Ovary (tissue), 9 donors: ENCODE measurements around the gene PHF21B. TPM values are rescaled to one million over a fixed set of nuclear protein-coding genes. Genes with fewer than 3 reads are reported as not detected.

ENCODE experiments used
- DNase-seq, 5 donors: peaks; one replicate each; pipeline ENCODE4 v3.0.0-alpha.2; 2019 to 2020
- H3K27ac ChIP-seq, 2 donors: fragments of 200-600 bp; one replicate each; pipeline versions ENCODE4 v1.5.1 to v1.8.0; 2019 to 2022
- H3K27me3 ChIP-seq: fragments of 200-600 bp; one replicate; pipeline ENCODE4 v1.8.0; 2022
- H3K36me3 ChIP-seq: fragments of 200-600 bp; sonication (generic); one replicate; pipeline ENCODE4 v1.5.1; 2019
- H3K4me1 ChIP-seq: one replicate; pipeline ENCODE4 v1.8.1; 2013; ENCODE audit warnings: mild to moderate bottlenecking, moderate library complexity; ENCODE audit not compliant: insufficient read depth
- H3K4me3 ChIP-seq: fragments of 200-600 bp; sonication (generic); one replicate; pipeline ENCODE4 v1.5.1; 2017
- H3K9me3 ChIP-seq, 2 donors: fragments of 200-600 bp in 1 of 2; sonication (generic) in 1 of 2; one replicate each; pipeline versions ENCODE4 v1.5.1 to v1.8.1; 2013 to 2019; ENCODE audit warnings: mild to moderate bottlenecking in 1 of 2, moderate library complexity in 1 of 2
- EP300 ChIP-seq: sonication (generic); formaldehyde crosslinking; IDR thresholded peaks from one replicate; pipeline ENCODE4 v1.6.1; 2017; ENCODE audit warnings: antibody characterized with exemption
- POLR2A ChIP-seq: fragments of 450-650 bp; IDR thresholded peaks from one replicate; pipeline ENCODE4 v1.6.1; 2017; ENCODE audit warnings: antibody characterized with exemption, mild to moderate bottlenecking, moderate library complexity
- WGBS, 3 donors: extraction: QIAGEN DNeasy Blood & Tissue Kit in 1 of 3; methylation state at CpG; one replicate each; pipeline versions ENCODE4 v1.1.5 to v1.1.7; 2013 to 2017; 5-methylcytosine and 5-hydroxymethylcytosine counted together
- intact Hi-C, 4 donors: fragments of 100-400 bp; cut with DNase I; formaldehyde crosslinking; loops; one replicate each; pipeline versions ENCODE4 v1.11.0 to v1.15.1; 2022 to 2023
- polyA plus RNA-seq, 2 donors: library from polyadenylated mRNA; stranded (reverse); fragments of 200-250 nt in 1 of 2; fragments of 350-450 nt in 1 of 2; fragmentation: Illumina TruSeq in 1 of 2; extraction: RNeasy Lipid Tissue Mini Kit (QIAGEN cat#74804) in 1 of 2; gene quantifications; one replicate each; pipeline ENCODE4 v1.2.3, GENCODE V29; 2013 to 2014
- total RNA-seq, 7 donors: library from RNA; depleted of rRNA in 2 of 7; stranded (reverse); fragments of >200 nt in 2 of 7; fragmentation: NEBNext Ultra II Directional in 3 of 7; extraction: Animal tissue kit (Norgen Biotek cat#: 25700) in 3 of 7; gene quantifications; one replicate each; pipeline versions ENCODE4 v1.1.0 to v1.2.4, GENCODE V29; 2016 to 2023
- TF ChIP-seq, protein P1 (sequence below), 3 donors: fragments of 450-650 bp in 2 of 3; fragments of 200-600 bp in 1 of 3; IDR thresholded peaks; one replicate each; pipeline versions ENCODE4 v1.5.1 to v1.8.0; 2016 to 2022; ENCODE audit warnings: antibody characterized with exemption in 3 of 3, mild to moderate bottlenecking in 1 of 3
- donor health status: DM: no; HTN: no; CAD: no; lungs with moderate emphysema.
- donor health status: DM: no; HTN: no; CAD: no.
- donor health status: Bipolar disorder and iron deficiency.
- donor health status: DM: yes; HTN: yes; CAD: no.
- donor health status: DM: no; HTN: no; CAD: no.
- donor health status: DM: yes; HTN: yes; CAD: no.

PHF21B gene
- total and polyA plus RNA-seq, 9 donors, result 0.95 to 10.7 (median 6.4) TPM

GRCh38 chr22:44870021-44870420, 139.8 kb downstream of the PHF21B start:
- H3K27ac ChIP-seq, result no peak overlapping the region
- no peaks in the 10 kb centered on the region for H3K9me3 ChIP-seq
- H3K36me3 ChIP-seq, result no peaks in the 10 kb centered on the region
- intact Hi-C loops, result no loop called here
- H3K4me3 ChIP-seq, result no peak overlapping the region
- TF ChIP-seq, protein P1, sequence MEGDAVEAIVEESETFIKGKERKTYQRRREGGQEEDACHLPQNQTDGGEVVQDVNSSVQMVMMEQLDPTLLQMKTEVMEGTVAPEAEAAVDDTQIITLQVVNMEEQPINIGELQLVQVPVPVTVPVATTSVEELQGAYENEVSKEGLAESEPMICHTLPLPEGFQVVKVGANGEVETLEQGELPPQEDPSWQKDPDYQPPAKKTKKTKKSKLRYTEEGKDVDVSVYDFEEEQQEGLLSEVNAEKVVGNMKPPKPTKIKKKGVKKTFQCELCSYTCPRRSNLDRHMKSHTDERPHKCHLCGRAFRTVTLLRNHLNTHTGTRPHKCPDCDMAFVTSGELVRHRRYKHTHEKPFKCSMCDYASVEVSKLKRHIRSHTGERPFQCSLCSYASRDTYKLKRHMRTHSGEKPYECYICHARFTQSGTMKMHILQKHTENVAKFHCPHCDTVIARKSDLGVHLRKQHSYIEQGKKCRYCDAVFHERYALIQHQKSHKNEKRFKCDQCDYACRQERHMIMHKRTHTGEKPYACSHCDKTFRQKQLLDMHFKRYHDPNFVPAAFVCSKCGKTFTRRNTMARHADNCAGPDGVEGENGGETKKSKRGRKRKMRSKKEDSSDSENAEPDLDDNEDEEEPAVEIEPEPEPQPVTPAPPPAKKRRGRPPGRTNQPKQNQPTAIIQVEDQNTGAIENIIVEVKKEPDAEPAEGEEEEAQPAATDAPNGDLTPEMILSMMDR (IDR thresholded peaks at IDR 0.05), result no peak
- TF ChIP-seq EP300 (no peak), POLR2A (no peak)
- H3K4me1 ChIP-seq, result no peaks in the 10 kb centered on the region
- WGBS, 3 donors, result 62 to 78% (median 77%) methylated on average over 5 of the region's 5 CpGs
- no peak for DNase-seq
- H3K27me3 ChIP-seq, result no peaks in the 10 kb centered on the region

DNA sequence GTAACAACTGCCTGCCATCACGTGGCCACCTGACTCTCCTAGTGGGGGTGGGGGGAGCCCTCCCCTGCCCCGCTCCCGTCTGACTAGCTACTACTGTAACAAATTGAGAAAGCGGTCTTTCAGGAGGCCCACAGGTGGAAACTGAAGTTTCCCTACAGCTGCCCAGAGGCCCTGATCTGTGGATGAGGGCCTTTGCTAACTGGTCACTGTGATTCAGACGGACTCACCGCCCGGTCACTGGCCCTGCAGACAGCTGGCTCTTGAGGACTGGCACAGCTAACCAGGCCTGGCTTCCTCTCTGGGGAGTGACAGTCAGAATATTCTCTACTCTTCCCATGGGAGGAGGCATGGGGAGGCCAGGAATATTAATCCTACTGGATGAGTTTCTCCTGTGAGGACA, 140.6 kb downstream of the PHF21B start:
- 87 to 91% (median 88%) methylated on average over 7 of the region's 7 CpGs for WGBS, 3 donors
- Histone ChIP-seq H3K27ac (no peak overlapping the region), H3K27me3 (no peaks in the 10 kb centered on the region), H3K36me3 (no peaks in the 10 kb centered on the region), H3K4me3 (no peak overlapping the region), H3K4me1 (no peaks in the 10 kb centered on the region), H3K9me3 (no peaks in the 10 kb centered on the region)
- intact Hi-C loops, result no loop called here
- no peak for DNase-seq
- TF ChIP-seq POLR2A (no peak), EP300 (no peak)
- TF ChIP-seq, protein P1 (IDR thresholded peaks at IDR 0.05), result no peak

DNA sequence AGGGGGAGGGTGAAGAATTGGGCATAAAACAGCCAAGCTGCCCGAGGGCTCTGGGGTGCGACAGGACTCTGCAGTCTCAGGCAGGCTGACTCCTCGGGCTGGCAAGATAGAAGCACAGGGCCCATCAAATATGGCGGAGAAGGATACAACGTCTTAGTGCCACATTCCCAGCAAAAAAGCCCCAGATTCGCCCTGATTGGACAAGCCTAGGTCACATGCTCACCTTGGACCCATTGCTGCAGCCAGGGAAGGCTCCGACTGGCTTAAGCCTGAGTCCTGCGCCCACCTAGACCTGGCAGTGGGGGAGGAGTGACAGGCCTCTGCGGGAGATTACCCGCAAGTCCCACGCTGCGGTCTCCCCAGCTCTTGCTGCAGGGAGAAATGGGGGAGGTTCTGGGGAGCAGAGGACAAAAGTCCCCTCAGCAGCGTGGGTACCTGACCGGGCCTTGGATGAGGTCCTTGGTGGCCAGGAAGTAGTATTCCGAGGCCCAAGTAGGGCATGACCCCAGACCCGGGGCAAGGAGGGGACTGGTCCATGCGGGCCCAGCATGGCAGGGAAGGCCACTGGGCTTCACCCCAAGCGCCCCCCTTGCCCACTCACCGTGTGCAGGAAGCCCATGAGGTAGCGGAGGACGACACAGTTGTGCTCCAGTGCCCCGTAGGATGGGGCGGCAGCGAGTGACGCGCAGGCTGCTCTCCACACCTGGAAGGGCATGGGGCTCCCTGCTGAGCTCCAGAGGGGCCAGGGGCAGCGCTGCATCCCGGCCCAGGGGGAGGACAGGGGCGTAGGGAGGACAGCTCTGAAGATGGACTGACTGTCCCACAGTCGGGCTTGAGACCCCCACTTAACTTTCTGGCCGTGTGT, 144.4 kb downstream of the PHF21B start:
- intact Hi-C loops, result no loop called here
- TF ChIP-seq EP300, result no peak
- TF ChIP-seq, protein P1 (IDR thresholded peaks at IDR 0.05), result no peak
- TF ChIP-seq POLR2A, result no peak
- H3K27me3 ChIP-seq, result no peaks in the 10 kb centered on the region
- no peak for DNase-seq
- WGBS, 3 donors, result 86 to 87% (median 87%) methylated on average over 21 to 31 of the region's 31 CpGs
- no peak overlapping the region for H3K4me3 ChIP-seq
- no peaks in the 10 kb centered on the region for H3K4me1 ChIP-seq
- no peak overlapping the region for H3K27ac ChIP-seq
- no peaks in the 10 kb centered on the region for H3K36me3 ChIP-seq
- H3K9me3 ChIP-seq, result no peaks in the 10 kb centered on the region

DNA sequence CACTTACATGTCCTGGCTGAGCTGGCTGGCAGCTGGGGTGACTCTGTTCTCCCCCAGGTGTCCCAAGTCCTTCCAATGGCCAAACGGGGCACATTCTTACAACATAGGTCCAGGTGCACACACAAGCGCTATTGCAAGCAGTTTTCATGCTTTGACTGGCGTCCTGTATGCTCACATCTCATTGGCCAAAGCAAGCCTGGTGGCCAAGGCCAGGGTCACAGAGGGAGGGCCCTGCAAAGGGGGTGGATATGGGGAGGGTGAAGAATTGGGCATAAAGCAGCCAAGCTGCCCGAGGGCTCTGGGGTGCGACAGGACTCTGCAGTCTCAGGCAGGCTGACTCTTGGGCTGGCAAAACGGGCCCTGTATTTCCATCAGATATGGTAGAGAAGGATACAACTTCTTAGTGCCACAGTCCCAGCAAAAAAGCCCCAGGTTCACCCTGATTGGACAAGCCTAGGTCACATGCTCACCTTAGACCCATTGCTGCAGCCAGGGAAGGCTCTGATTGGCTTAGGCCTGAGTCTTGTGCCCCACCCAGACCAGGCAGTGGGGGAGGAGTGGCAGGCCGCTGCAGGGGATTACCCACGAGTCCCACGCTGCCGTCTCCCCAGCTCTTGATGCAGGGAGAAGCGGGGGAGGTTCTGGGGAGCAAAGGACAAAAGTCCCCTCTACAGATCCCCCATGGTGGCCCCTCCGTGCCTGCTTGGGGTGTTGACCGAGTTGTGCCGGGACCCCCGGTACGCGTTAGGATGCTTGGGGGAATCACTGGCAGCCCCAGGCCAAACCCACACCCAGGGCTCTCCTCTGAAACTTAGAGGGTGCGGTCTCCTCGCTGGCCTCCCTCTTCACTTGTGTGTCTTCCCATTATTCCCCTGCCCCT, 146.6 kb downstream of the PHF21B start:
- H3K27me3 ChIP-seq, result no peaks in the 10 kb centered on the region
- H3K36me3 ChIP-seq, result no peaks in the 10 kb centered on the region
- no peak overlapping the region for H3K4me3 ChIP-seq
- intact Hi-C loops, result no loop called here
- DNase-seq, result no peak
- H3K27ac ChIP-seq, result no peak overlapping the region
- WGBS, 3 donors, result 87 to 89% (median 87%) methylated on average over 19 of the region's 19 CpGs
- TF ChIP-seq POLR2A (no peak), EP300 (no peak)
- TF ChIP-seq, protein P1 (IDR thresholded peaks at IDR 0.05), result no peak
- no peaks in the 10 kb centered on the region for H3K9me3 ChIP-seq
- no peaks in the 10 kb centered on the region for H3K4me1 ChIP-seq
